ENCODE data around the gene YDJC. TPM values are rescaled to one million over a fixed set of nuclear protein-coding genes. Genes with fewer than 3 reads are reported as not detected.
A peak's percentile ranks its signal among the peaks of the same experiment; 100 is the strongest.

The YDJC gene
- total RNA-seq, 2 experiments from 2014 or later, result 45.3 to 46.7 TPM

GRCh38 chr22:21661991-21662390 is 32.2 kb upstream of the YDJC start:
- POLR2A ChIA-PET, result no interaction called here

GRCh38 chr22:21660904-21661303 is 31.1 kb upstream of the YDJC start:
- Mint-ChIP-seq H3K27me3 (no peaks in the 10 kb centered on the region), H3K36me3 (peaks cover 4% of the 10 kb centered on the region), H3K27ac (no peak overlapping the region), H3K4me1 (peaks cover 23% of the 10 kb centered on the region), H3K4me3 (no peak overlapping the region), H3K9me3 (no peaks in the 10 kb centered on the region)
- no peak for ATAC-seq (ENCODE audit: low read depth)
- POLR2A ChIA-PET, result no interaction called here
- no peak for DNase-seq

More at GRCh38 chr22:21661991-21662390, 32.2 kb upstream of the YDJC start:
- ATAC-seq (ENCODE audit: low read depth) (no peak), DNase-seq (no peak)
- peaks cover 4% of the 10 kb centered on the region for H3K36me3 Mint-ChIP-seq
- no peaks in the 10 kb centered on the region for H3K9me3 Mint-ChIP-seq
- no peaks in the 10 kb centered on the region for H3K27me3 Mint-ChIP-seq
- peaks cover 16% of the 10 kb centered on the region for H3K4me1 Mint-ChIP-seq
- no peak overlapping the region for H3K27ac Mint-ChIP-seq
- no peak overlapping the region for H3K4me3 Mint-ChIP-seq

- Mint-ChIP-seq H3K4me1 (peaks cover 17% of the 10 kb centered on the region), H3K9me3 (no peaks in the 10 kb centered on the region), H3K4me3 (no peak overlapping the region), H3K27me3 (no peaks in the 10 kb centered on the region), H3K27ac (no peak overlapping the region), H3K36me3 (peaks cover 4% of the 10 kb centered on the region)
- POLR2A ChIA-PET, result interaction anchor here (0.7 to 0.9 kb wide), 2 partner anchors 31 to 321 kb away, joined by 3 to 5 read pairs; no protein-coding TSS in a partner anchor
- DNase-seq, result no peak
- ATAC-seq (ENCODE audit: low read depth), result no peak
Observed at GRCh38 chr22:21659864-21660525, 30.2 kb upstream of the YDJC start.

- Mint-ChIP-seq H3K36me3 (peaks cover 6% of the 10 kb centered on the region), H3K4me3 (peak overlapping the region; percentile 92), H3K9me3 (no peaks in the 10 kb centered on the region), H3K4me1 (peaks cover 18% of the 10 kb centered on the region), H3K27ac (peak overlapping the region; percentile 88), H3K27me3 (no peaks in the 10 kb centered on the region)
- DNase-seq, result peak; percentile 92
- ATAC-seq (ENCODE audit: low read depth), result peak; percentile 90
- POLR2A ChIA-PET, result interaction anchor here (0.7 to 2.1 kb wide), 10 partner anchors 8 to 325 kb away, joined by 3 to 12 read pairs (median 3); partner anchors contain the start of genes PPIL2, SDF2L1, TOP3B and YDJC
Observed at GRCh38 chr22:21657360-21658032, 27.7 kb upstream of the YDJC start.

GRCh38 chr22:21657020-21657359 is 27.2 kb upstream of the YDJC start:
- ATAC-seq (ENCODE audit: low read depth) (no peak), DNase-seq (no peak)
- Mint-ChIP-seq H3K4me1 (peaks cover 18% of the 10 kb centered on the region), H3K4me3 (peak overlapping the region; percentile 92), H3K27me3 (no peaks in the 10 kb centered on the region), H3K27ac (peak overlapping the region; percentile 88), H3K9me3 (no peaks in the 10 kb centered on the region), H3K36me3 (peaks cover 6% of the 10 kb centered on the region)
- POLR2A ChIA-PET, result interaction anchor here (0.7 to 2.2 kb wide), 3 partner anchors 9 to 28 kb away, joined by 3 to 11 read pairs (median 6); partner anchors contain the start of genes PPIL2, SDF2L1 and YDJC

- POLR2A ChIA-PET, result interaction anchor here (1.0 to 4.5 kb wide), 5 partner anchors 11 to 82 kb away, joined by 3 to 41 read pairs (median 5); partner anchors contain the start of genes PPIL2 and SDF2L1
- H3K4me3 Mint-ChIP-seq, result peak overlapping the region; percentile 83
- peak; percentile 3 for ATAC-seq (ENCODE audit: low read depth)
Observed at GRCh38 chr22:21652547-21653545, 23.0 kb upstream of the YDJC start.

GRCh38 chr22:21652010-21652546 is 22.3 kb upstream of the YDJC start:
- ATAC-seq (ENCODE audit: low read depth) (peak; percentile 98), DNase-seq (peak; percentile 89)
- Mint-ChIP-seq H3K9me3 (no peaks in the 10 kb centered on the region), H3K27ac (peak overlapping the region; percentile 88), H3K36me3 (peaks cover 7% of the 10 kb centered on the region), H3K27me3 (no peaks in the 10 kb centered on the region), H3K4me1 (peaks cover 24% of the 10 kb centered on the region), H3K4me3 (peak overlapping the region; percentile 83)
- POLR2A ChIA-PET, result interaction anchor here (1.5 to 4.5 kb wide), 4 partner anchors 10 to 81 kb away, joined by 3 to 41 read pairs (median 12); partner anchors contain the start of genes PPIL2, SDF2L1 and YDJC

More at GRCh38 chr22:21652547-21653545, 23.0 kb upstream of the YDJC start:
- Mint-ChIP-seq H3K27ac (peak overlapping the region; percentile 88), H3K4me1 (peaks cover 26% of the 10 kb centered on the region), H3K9me3 (no peaks in the 10 kb centered on the region), H3K36me3 (peaks cover 7% of the 10 kb centered on the region), H3K27me3 (no peaks in the 10 kb centered on the region)
- DNase-seq, result no peak

- ATAC-seq (ENCODE audit: low read depth) (peak; percentile 16), DNase-seq (no peak)
- H3K9me3 Mint-ChIP-seq, result no peaks in the 10 kb centered on the region
- H3K27ac Mint-ChIP-seq, result peak overlapping the region; percentile 88
- peaks cover 23% of the 10 kb centered on the region for H3K4me1 Mint-ChIP-seq
- POLR2A ChIA-PET, result interaction anchor here (0.6 to 4.5 kb wide), 5 partner anchors 9 to 81 kb away, joined by 3 to 41 read pairs (median 11); partner anchors contain the start of genes PPIL2, SDF2L1 and YDJC
- H3K36me3 Mint-ChIP-seq, result peaks cover 9% of the 10 kb centered on the region
- H3K4me3 Mint-ChIP-seq, result peak overlapping the region; percentile 83
- no peaks in the 10 kb centered on the region for H3K27me3 Mint-ChIP-seq
Observed at GRCh38 chr22:21651521-21652009, 21.7 kb upstream of the YDJC start.

GRCh38 chr22:21650823-21651520 is 21.1 kb upstream of the YDJC start:
- no peaks in the 10 kb centered on the region for H3K27me3 Mint-ChIP-seq
- H3K9me3 Mint-ChIP-seq, result no peaks in the 10 kb centered on the region
- DNase-seq (no peak), ATAC-seq (ENCODE audit: low read depth) (no peak)
- peaks cover 9% of the 10 kb centered on the region for H3K36me3 Mint-ChIP-seq
- peak overlapping the region; percentile 83 for H3K4me3 Mint-ChIP-seq
- H3K27ac Mint-ChIP-seq, result peak overlapping the region; percentile 88
- POLR2A ChIA-PET, result interaction anchor here (0.6 to 4.5 kb wide), 5 partner anchors 9 to 80 kb away, joined by 3 to 41 read pairs (median 11); partner anchors contain the start of genes PPIL2, SDF2L1 and YDJC
- peaks cover 20% of the 10 kb centered on the region for H3K4me1 Mint-ChIP-seq

- H3K27ac Mint-ChIP-seq, result peak overlapping the region; percentile 88
- DNase-seq (no peak), ATAC-seq (ENCODE audit: low read depth) (no peak)
- peak overlapping the region; percentile 83 for H3K4me3 Mint-ChIP-seq
- H3K9me3 Mint-ChIP-seq, result no peaks in the 10 kb centered on the region
- POLR2A ChIA-PET, result interaction anchor here (2.2 to 4.5 kb wide), 2 partner anchors 8 to 21 kb away, joined by 12 to 41 read pairs; partner anchors contain the start of genes SDF2L1 and YDJC
- H3K27me3 Mint-ChIP-seq, result no peaks in the 10 kb centered on the region
- H3K36me3 Mint-ChIP-seq, result peaks cover 9% of the 10 kb centered on the region
- H3K4me1 Mint-ChIP-seq, result peaks cover 20% of the 10 kb centered on the region
Observed at GRCh38 chr22:21650280-21650679, 20.5 kb upstream of the YDJC start.

- H3K9me3 Mint-ChIP-seq, result no peaks in the 10 kb centered on the region
- H3K4me1 Mint-ChIP-seq, result peaks cover 29% of the 10 kb centered on the region
- no peak overlapping the region for H3K4me3 Mint-ChIP-seq
- H3K36me3 Mint-ChIP-seq, result peaks cover 9% of the 10 kb centered on the region
- no peak for ATAC-seq (ENCODE audit: low read depth)
- H3K27ac Mint-ChIP-seq, result peak overlapping the region; percentile 61
- peak; percentile 72 for DNase-seq
- H3K27me3 Mint-ChIP-seq, result no peaks in the 10 kb centered on the region
- POLR2A ChIA-PET, result interaction anchor here (0.6 to 1.7 kb wide), 5 partner anchors 13 to 642 kb away, joined by 3 to 10 read pairs (median 3); partner anchors contain the start of genes PPIL2 and YDJC
Observed at GRCh38 chr22:21646608-21647590, 17.1 kb upstream of the YDJC start.
